Parathyroid adenoma (tissue), 2 donors: ENCODE results near the gene CEP72.
"Not testable (repeated sequence)": the region's sequence is repeated elsewhere in the genome, so short reads cannot be mapped to it uniquely, and the experiment has no call there.

ENCODE experiments used
- H2AFZ ChIP-seq: fragments of 300-600 bp; sonication (generic); one replicate; pipeline ENCODE4 v1.7.0; 2017; ENCODE audit warnings: antibody characterized with exemption, mild to moderate bottlenecking
- H3K27ac ChIP-seq: fragments of 300-600 bp; sonication (generic); one replicate; pipeline ENCODE4 v1.7.0; 2017
- H3K27me3 ChIP-seq: fragments of 300-600 bp; sonication (generic); one replicate; pipeline ENCODE4 v1.7.0; 2017; ENCODE audit warnings: low read length; ENCODE audit not compliant: control insufficient read depth, insufficient read depth
- H3K36me3 ChIP-seq: fragments of 300-600 bp; sonication (generic); one replicate; pipeline ENCODE4 v1.7.0; 2017; ENCODE audit warnings: low read length; ENCODE audit not compliant: control insufficient read depth, insufficient read depth
- H3K4me1 ChIP-seq: fragments of 300-600 bp; sonication (generic); one replicate; pipeline ENCODE4 v1.7.0; 2017; ENCODE audit warnings: control low read depth
- H3K4me2 ChIP-seq: fragments of 300-600 bp; sonication (generic); one replicate; pipeline ENCODE4 v1.7.0; 2017; ENCODE audit warnings: low read length
- H3K4me3 ChIP-seq: fragments of 300-600 bp; sonication (generic); one replicate; pipeline ENCODE4 v1.7.0; 2017; ENCODE audit warnings: low read depth, low read length
- H3K79me2 ChIP-seq: fragments of 300-600 bp; sonication (generic); one replicate; pipeline ENCODE4 v1.7.0; 2017; ENCODE audit warnings: control low read depth
- H3K9ac ChIP-seq: fragments of 300-600 bp; sonication (generic); one replicate; pipeline ENCODE4 v1.7.0; 2017; ENCODE audit warnings: mild to moderate bottlenecking
- H3K9me3 ChIP-seq: fragments of 300-600 bp; sonication (generic); one replicate; pipeline ENCODE4 v1.7.0; 2017; ENCODE audit warnings: low read length; ENCODE audit not compliant: control insufficient read depth
- CTCF ChIP-seq: fragments of 300-600 bp; sonication (generic); IDR thresholded peaks from one replicate; pipeline ENCODE4 v1.7.0; 2017; ENCODE audit warnings: antibody characterized with exemption, mild to moderate bottlenecking
- donor health status: primary hyperparathyroidism.

CEP72 gene

DNA sequence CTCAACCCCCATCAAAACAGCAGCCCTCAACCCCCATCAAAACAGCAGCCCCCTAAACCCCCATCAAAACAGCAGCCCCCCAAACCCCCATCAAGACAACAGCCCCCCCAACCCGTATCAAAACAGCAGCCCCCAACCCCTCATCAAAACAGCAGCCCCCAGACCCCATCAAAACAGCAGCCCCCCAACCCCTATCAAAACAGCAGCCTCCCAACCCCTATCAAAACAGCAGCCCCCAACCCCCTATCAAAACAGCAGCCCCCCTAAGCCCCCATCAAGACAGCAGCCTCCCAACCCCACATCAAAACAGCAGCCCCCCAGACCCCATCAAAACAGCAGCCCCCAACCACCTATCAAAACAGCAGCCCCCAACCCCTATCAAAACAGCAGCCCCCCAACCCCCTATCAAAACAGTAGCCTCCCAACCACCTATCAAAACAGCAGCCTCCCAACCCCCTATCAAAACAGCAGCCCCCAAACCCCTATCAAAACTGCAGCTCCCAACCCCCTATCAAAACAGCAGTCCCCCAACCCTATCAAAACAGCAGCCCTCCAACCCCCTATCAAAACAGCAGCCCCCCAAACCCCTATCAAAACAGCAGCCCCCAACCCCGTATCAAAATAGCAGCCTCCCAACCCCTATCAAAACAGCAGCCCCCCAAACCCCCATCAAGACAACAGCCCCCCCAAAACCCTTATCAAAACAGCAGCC lies 79.8 kb downstream of the CEP72 start:
- no peak for TF ChIP-seq CTCF
- H3K4me1 ChIP-seq = peaks cover 3% of the 10 kb centered on the region
- H3K79me2 ChIP-seq = no peaks in the 10 kb centered on the region
- H3K27ac ChIP-seq = no peak overlapping the region
- peak overlapping the region; percentile 49 for H3K4me3 ChIP-seq
- H3K4me2 ChIP-seq = peak overlapping the region; percentile 75
- H3K9me3 ChIP-seq = no peaks in the 10 kb centered on the region
- H2AFZ ChIP-seq = no peak overlapping the region
- H3K27me3 ChIP-seq = no peaks in the 10 kb centered on the region
- no peak overlapping the region for H3K9ac ChIP-seq
- H3K36me3 ChIP-seq = no peaks in the 10 kb centered on the region

DNA sequence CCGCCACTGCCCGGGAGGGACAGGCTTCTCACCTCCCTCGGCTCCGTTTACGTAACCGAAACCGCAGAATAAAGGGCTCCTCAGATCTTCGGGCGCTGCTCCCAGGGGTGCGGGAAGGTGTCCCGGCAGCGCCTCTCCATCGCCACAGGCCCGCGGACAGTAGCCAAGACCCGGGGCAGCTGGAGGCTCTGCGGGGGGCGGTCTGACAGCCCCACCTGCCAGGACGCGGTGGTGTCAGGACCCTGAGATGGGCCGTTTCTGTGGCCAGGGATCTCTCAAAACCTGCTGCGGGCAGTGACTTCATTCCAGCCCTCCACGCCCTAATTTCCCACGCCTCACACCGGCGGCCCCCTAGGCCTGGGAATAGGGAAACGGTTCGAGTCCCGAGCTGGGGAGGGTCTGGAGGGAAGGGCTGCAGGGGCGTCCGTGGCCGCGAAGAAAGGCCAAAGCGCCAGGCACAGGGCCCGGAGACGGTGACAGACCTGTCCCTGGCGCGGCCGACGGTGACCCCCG lies 80.4 kb downstream of the CEP72 start:
- not testable (repeated sequence) for H3K9ac ChIP-seq, H3K36me3 ChIP-seq, H3K27ac ChIP-seq

GRCh38 chr5:693271-694041 lies 81.3 kb downstream of the CEP72 start, which contains the start of gene TPPP:
TPPP (minus strand) TSS chr5:693352; CDS start chr5:678060, 15,292 bp downstream.
- H3K9me3 ChIP-seq, H3K27me3 ChIP-seq, H3K4me1 ChIP-seq, H3K36me3 ChIP-seq, H3K79me2 ChIP-seq: not testable (repeated sequence)
- H3K9ac ChIP-seq = peak within 1 kb of the TSS; percentile 61
- peak within 1 kb of the TSS; percentile 60 for H3K27ac ChIP-seq
- H2AFZ ChIP-seq = peak within 1 kb of the TSS; percentile 93
- peak within 1 kb of the TSS; percentile 75 for H3K4me2 ChIP-seq
- peak within 1 kb of the TSS; percentile 57 for H3K4me3 ChIP-seq

More for the DNA sequence above, 80.4 kb downstream of the CEP72 start:
- peak overlapping the region; percentile 49 for H3K4me3 ChIP-seq
- H2AFZ ChIP-seq = peak overlapping the region; percentile 54
- peak overlapping the region; percentile 75 for H3K4me2 ChIP-seq
- H3K79me2 ChIP-seq, H3K27me3 ChIP-seq, H3K9me3 ChIP-seq, H3K4me1 ChIP-seq: not testable (repeated sequence)

DNA sequence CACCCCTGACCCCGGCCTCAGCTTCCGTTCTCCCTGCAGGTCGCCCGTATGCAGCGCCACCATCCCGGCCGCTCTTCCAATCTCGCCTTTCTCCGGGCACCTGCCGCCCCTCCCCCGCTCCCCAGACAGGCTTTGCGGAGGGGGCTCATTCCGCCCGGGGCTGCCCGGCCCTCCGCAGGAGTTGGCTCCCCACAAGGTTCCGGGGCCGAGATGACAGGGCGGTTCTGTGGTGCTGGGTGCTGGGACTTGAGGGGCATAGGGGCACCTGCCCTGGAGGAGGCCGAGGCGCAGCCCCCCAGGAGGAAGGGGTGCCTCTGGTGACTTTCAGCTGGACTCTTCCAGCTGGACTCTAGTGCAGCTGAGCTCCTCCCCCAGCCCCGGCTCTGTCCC lies 81.9 kb downstream of the CEP72 start:
- not testable (repeated sequence) for H3K9me3 ChIP-seq, H3K27me3 ChIP-seq, H3K36me3 ChIP-seq, H3K79me2 ChIP-seq, H3K4me1 ChIP-seq, H3K4me3 ChIP-seq, H3K27ac ChIP-seq
- Histone ChIP-seq H2AFZ (peak overlapping the region; percentile 93), H3K4me2 (peak overlapping the region; percentile 44), H3K9ac (peak overlapping the region; percentile 61)

- H3K27me3 ChIP-seq, H3K36me3 ChIP-seq, H3K9me3 ChIP-seq, H2AFZ ChIP-seq, H3K4me2 ChIP-seq, H3K4me1 ChIP-seq, H3K4me3 ChIP-seq, H3K9ac ChIP-seq, H3K27ac ChIP-seq, H3K79me2 ChIP-seq: not testable (repeated sequence)
Measured at GRCh38 chr5:695475-695874, 83.3 kb downstream of the CEP72 start.

GRCh38 chr5:696191-696590 lies 84.1 kb downstream of the CEP72 start:
- not testable (repeated sequence) for H3K4me1 ChIP-seq, H3K4me2 ChIP-seq, H3K9ac ChIP-seq, H3K9me3 ChIP-seq, H3K79me2 ChIP-seq, H2AFZ ChIP-seq, H3K27ac ChIP-seq, H3K4me3 ChIP-seq, H3K36me3 ChIP-seq, H3K27me3 ChIP-seq

GRCh38 chr5:696753-697702 lies 84.9 kb downstream of the CEP72 start:
- H3K4me2 ChIP-seq, H3K27me3 ChIP-seq, H3K9ac ChIP-seq, H3K9me3 ChIP-seq, H3K4me1 ChIP-seq, H3K36me3 ChIP-seq, H3K4me3 ChIP-seq, H3K79me2 ChIP-seq, H2AFZ ChIP-seq, H3K27ac ChIP-seq: not testable (repeated sequence)
